A673 (cell line): ENCODE results near the gene LMAN1L.

Experiments
- CTCF ChIP-seq: fragments of 300-800, 200-600 bp; sonication (generic); conservative IDR thresholded peaks from 2 replicates; pipeline ENCODE4 v1.5.1; 2017; ENCODE audit warnings: low read depth, mild to moderate bottlenecking, antibody characterized with exemption, low read length, moderate library complexity, mixed read lengths
- EZH2 ChIP-seq: fragments of 200-600 bp; sonication (generic); IDR thresholded peaks from 2 replicates; pipeline ENCODE4 v1.6.1; 2017; ENCODE audit warnings: borderline replicate concordance, low read depth, mild to moderate bottlenecking, mixed read lengths, antibody characterized with exemption, low read length; ENCODE audit not compliant: poor library complexity, severe bottlenecking

- no peak for TF ChIP-seq CTCF
- no peak for TF ChIP-seq EZH2
Measured at GRCh38 chr15:74794970-74795349, 17.7 kb upstream of the LMAN1L start.
